K562 (cell line): ENCODE results near the gene GNAI2. TPM values are rescaled to one million over a fixed set of nuclear protein-coding genes. Genes with fewer than 3 reads are reported as not detected.

Experiments
- BMI1 ChIP-seq: fragments of 150-350 bp; IDR thresholded peaks from 2 replicates; pipeline ENCODE4 v1.6.1; 2014; ENCODE audit warnings: low read length
- CHCHD3 ChIP-seq: fragments of 250-450 bp; sonication (Bioruptor Pico); IDR thresholded peaks from 2 replicates; pipeline ENCODE4 v2.1.2; 2022; ENCODE audit warnings: mild to moderate bottlenecking
- FOXA3 ChIP-seq, 2 experiments: fragments of 450-650 bp in 1 of 2; sonication (generic) in 1 of 2; formaldehyde crosslinking; IDR thresholded peaks in 1 of 2; conservative IDR thresholded peaks in 1 of 2; 2 replicates each; pipeline versions ENCODE4 v1.4.0 to v1.8.0; 2020 to 2022; ENCODE audit warnings: mild to moderate bottlenecking in 2 of 2, missing genetic modification reagents in 1 of 2
- GATAD2A ChIP-seq: fragments of 450-650 bp; IDR thresholded peaks from 2 replicates; pipeline ENCODE4 v1.6.1; 2017
- LCOR ChIP-seq: sonication (generic); formaldehyde crosslinking; IDR thresholded peaks from 2 replicates; pipeline ENCODE4 v1.8.0; 2022; ENCODE audit warnings: mild to moderate bottlenecking, missing genetic modification reagents
- MYBL2 ChIP-seq, 2 experiments: fragments of 450-650 bp in 1 of 2; sonication (generic) in 1 of 2; formaldehyde crosslinking in 1 of 2; IDR thresholded peaks; 2 replicates each; pipeline versions ENCODE4 v1.6.1 to v1.8.1; 2017 to 2022; ENCODE audit warnings: borderline replicate concordance in 1 of 2, inconsistent platforms in 1 of 2, low read depth in 1 of 2, mild to moderate bottlenecking in 1 of 2, missing genetic modification reagents in 1 of 2, moderate library complexity in 1 of 2
- NFATC3 ChIP-seq: fragments of 450-650 bp; IDR thresholded peaks from 2 replicates; pipeline ENCODE4 v1.6.1; 2017; ENCODE audit warnings: mild to moderate bottlenecking
- NFE2L1 ChIP-seq: fragments of 450-650 bp; IDR thresholded peaks from 2 replicates; pipeline ENCODE4 v1.6.1; 2016; ENCODE audit warnings: missing genetic modification characterization, low read depth, mild to moderate bottlenecking, missing compliant biosample characterization, moderate library complexity, borderline replicate concordance
- NFIX ChIP-seq: fragments of 250-450 bp; sonication (Bioruptor Pico); IDR thresholded peaks from 2 replicates; pipeline ENCODE4 v1.4.0; 2020; ENCODE audit warnings: low read depth, mild to moderate bottlenecking, moderate library complexity
- PHF8 ChIP-seq: fragments of 200-600 bp; sonication (generic); IDR thresholded peaks from 2 replicates; pipeline ENCODE4 v1.6.1; 2012; ENCODE audit warnings: mixed run types, mild to moderate bottlenecking, inconsistent platforms, low read length, moderate library complexity, borderline replicate concordance
- POLR2AphosphoS2 ChIP-seq: IDR thresholded peaks from 2 replicates; pipeline ENCODE4 v1.6.1; 2012; ENCODE audit warnings: low read length, improper control_type of control experiment
- PRDM10 ChIP-seq: fragments of 450-650 bp; IDR thresholded peaks from 2 replicates; pipeline ENCODE4 v1.6.1; 2018; ENCODE audit not compliant: partially characterized antibody
- PTBP1 ChIP-seq: fragments of 200-400 bp; formaldehyde crosslinking; IDR thresholded peaks from 2 replicates; pipeline ENCODE4 v1.6.1; 2017; ENCODE audit warnings: low read depth, low read length
- PTRF ChIP-seq: fragments of 450-650 bp; IDR thresholded peaks from 2 replicates; pipeline ENCODE4 v1.6.1; 2016; ENCODE audit warnings: mild to moderate bottlenecking, missing genetic modification characterization, missing compliant biosample characterization
- RB1 ChIP-seq: fragments of 450-650 bp; IDR thresholded peaks from 2 replicates; pipeline ENCODE4 v1.6.1; 2017; ENCODE audit warnings: low read depth, mild to moderate bottlenecking
- SMAD1 ChIP-seq: fragments of 150-350 bp; IDR thresholded peaks from 2 replicates; pipeline ENCODE4 v1.6.1; 2014; ENCODE audit warnings: low read length, low read depth; ENCODE audit not compliant: partially characterized antibody
- SMARCA4 ChIP-seq: fragments of 450-650 bp; IDR thresholded peaks from 2 replicates; pipeline ENCODE4 v1.6.1; 2016
- SRSF9 ChIP-seq: fragments of 200-400 bp; formaldehyde crosslinking; IDR thresholded peaks from 2 replicates; pipeline ENCODE4 v1.6.1; 2017; ENCODE audit warnings: low read depth, low read length, borderline replicate concordance
- XRCC4 ChIP-seq: IDR thresholded peaks from one replicate; pipeline ENCODE4 v1.6.1; 2011; ENCODE audit not compliant: insufficient read depth, insufficient read length; ENCODE audit errors: extremely low read depth
- YY1 ChIP-seq, 3 experiments: IDR thresholded peaks; 2 replicates each; pipeline ENCODE4 v1.6.1; 2011; ENCODE audit warnings: low read length in 2 of 3, mild to moderate bottlenecking in 2 of 3, moderate library complexity in 2 of 3, borderline replicate concordance in 1 of 3, control low read depth in 1 of 3, low read depth in 1 of 3; ENCODE audit not compliant: insufficient read depth in 3 of 3, insufficient replicate concordance in 2 of 3, control insufficient read depth in 1 of 3, insufficient read length in 1 of 3; ENCODE audit errors: extremely low read depth in 1 of 3
- ZFX ChIP-seq: sonication (generic); formaldehyde crosslinking; IDR thresholded peaks from 2 replicates; pipeline ENCODE4 v1.8.0; 2022; ENCODE audit warnings: mild to moderate bottlenecking, missing genetic modification reagents, moderate library complexity
- ZNF140 ChIP-seq: fragments of 250-450 bp; sonication (Bioruptor Pico); IDR thresholded peaks from 2 replicates; pipeline ENCODE4 v1.8.0; 2021; ENCODE audit warnings: moderate library complexity, mild to moderate bottlenecking, inconsistent platforms
- ZNF23 ChIP-seq: fragments of 250-450 bp; sonication (Bioruptor Pico); IDR thresholded peaks from 2 replicates; pipeline ENCODE4 v1.4.0; 2020; ENCODE audit warnings: mild to moderate bottlenecking
- ZNF445 ChIP-seq: fragments of 250-450 bp; sonication (Bioruptor Pico); IDR thresholded peaks from 2 replicates; pipeline ENCODE4 v1.4.0; 2020; ENCODE audit warnings: low read depth, mild to moderate bottlenecking, moderate library complexity
- ZNF561 ChIP-seq: fragments of 450-650 bp; formaldehyde crosslinking; conservative IDR thresholded peaks from 2 replicates; pipeline ENCODE4 v1.4.0; 2020; ENCODE audit warnings: mild to moderate bottlenecking, moderate library complexity
- polyA plus RNA-seq, 8 experiments: library from polyadenylated mRNA; depleted of rRNA in 4 of 8; stranded (reverse) in 5 of 8; unstranded in 3 of 8; fragments of >200 nt; fragmentation: Nextera tagmentation in 2 of 8; fragmentation: Illumina TruSeq in 1 of 8; extraction: Ambion mirVana in 2 of 8; extraction: Trizol in 1 of 8; gene quantifications; 2 replicates each; pipeline versions ENCODE4 v1.2.1 to v1.2.3, GENCODE V29; 2011 to 2014; ENCODE audit warnings: inconsistent platforms in 1 of 8, missing spikeins in 1 of 8
- total RNA-seq, 7 experiments: library from RNA; depleted of rRNA in 6 of 7; stranded (reverse); fragments of >200 nt in 6 of 7; fragmentation: Illumina TruSeq in 2 of 7; extraction: Trizol in 2 of 7; gene quantifications; 2 replicates each; pipeline versions ENCODE4 v1.2.1 to v1.2.3, GENCODE V29; 2011 to 2021; ENCODE audit warnings: low replicate concordance in 1 of 7

Gene GNAI2
- total and polyA plus RNA-seq, 9 of the 15 experiments (the other 6 are each of a cell fraction or from before 2014, with no cell fraction given) = 1.1 to 72.2 (median 42.7) TPM

GRCh38 chr3:50260027-50260941, 24.3 kb downstream of the GNAI2 start (continued):
- peak in 2 of 3 experiments; percentile 32 to 72 for TF ChIP-seq YY1 (IDR thresholded peaks at IDR 0.05; ENCODE audit: borderline replicate concordance in 1 of 3, control insufficient read depth in 1 of 3, extremely low read depth in 1 of 3, insufficient read depth in 3 of 3, insufficient read length in 1 of 3, insufficient replicate concordance in 2 of 3, low read depth in 1 of 3, low read length in 2 of 3)
- no peak for TF ChIP-seq LCOR (CRISPR knock-in tag)
- no peak for TF ChIP-seq PTRF (tag)
- TF ChIP-seq RB1 = peak; percentile 92
- TF ChIP-seq MYBL2 (IDR thresholded peaks at IDR 0.05; ENCODE audit: low read depth) = no peak
- no peak for TF ChIP-seq MYBL2 (CRISPR knock-in tag; IDR thresholded peaks at IDR 0.05; ENCODE audit: borderline replicate concordance)
- no peak for TF ChIP-seq PRDM10
- no peak for TF ChIP-seq ZNF140 (CRISPR knock-in tag)
- no peak for TF ChIP-seq SMARCA4
- peak; percentile 94 for TF ChIP-seq ZFX (CRISPR knock-in tag)
- no peak for TF ChIP-seq ZNF23
- TF ChIP-seq ZNF445 = no peak
- TF ChIP-seq FOXA3 (CRISPR knock-in tag; conservative IDR thresholded peaks at IDR 0.05 in 1 of 2, IDR thresholded peaks at IDR 0.05 in 1 of 2) = no peak
- no peak for TF ChIP-seq PTBP1
- TF ChIP-seq PHF8 = peak; percentile 51; the same call in 1 of the 2 replicates
- no peak for TF ChIP-seq SRSF9
- TF ChIP-seq BMI1 = no peak
- no peak for TF ChIP-seq NFIX (CRISPR knock-in tag)
- TF ChIP-seq GATAD2A = no peak
- TF ChIP-seq ZNF561 (CRISPR knock-in tag) = no peak
- no peak for TF ChIP-seq XRCC4
- TF ChIP-seq POLR2AphosphoS2 = no peak; the same call in 1 of the 2 replicates
- TF ChIP-seq SMAD1 = no peak
- TF ChIP-seq CHCHD3 (CRISPR knock-in tag) = no peak
- no peak for TF ChIP-seq NFE2L1 (tag)
- TF ChIP-seq NFATC3 = no peak
